Esophagus muscularis mucosa (tissue), 4 donors: Measurements from ENCODE around the gene RSRC1. TPM values are rescaled to one million over a fixed set of nuclear protein-coding genes. Genes with fewer than 3 reads are reported as not detected.

Experiments
- DNase-seq: peaks from one replicate; pipeline ENCODE4 v3.0.0-alpha.2; 2017; ENCODE audit errors: extremely low spot score
- H3K27ac ChIP-seq, 4 donors: fragments of 200-600 bp; sonication (generic); replicated peaks in 1 of 4; 1 replicate in 3 of 4; 2 replicates in 1 of 4; pipeline ENCODE4 v1.5.1; 2016 to 2019; ENCODE audit warnings: mild to moderate bottlenecking in 1 of 4
- H3K27me3 ChIP-seq, 4 donors: fragments of 200-600 bp; sonication (generic); one replicate each; pipeline versions ENCODE4 v1.5.1 to v1.6.0; 2016 to 2019
- H3K36me3 ChIP-seq, 4 donors: fragments of 200-600 bp; sonication (generic); one replicate each; pipeline ENCODE4 v1.5.1; 2016 to 2019
- H3K4me1 ChIP-seq, 4 donors: fragments of 200-600 bp; sonication (generic); one replicate each; pipeline ENCODE4 v1.5.1; 2016 to 2019
- H3K4me3 ChIP-seq, 4 donors: fragments of 200-600 bp; sonication (generic); 1 replicate in 2 of 4; 2 replicates in 2 of 4; pipeline ENCODE4 v1.5.1; 2016 to 2019; ENCODE audit warnings: mild to moderate bottlenecking in 4 of 4, moderate library complexity in 1 of 4
- H3K9me3 ChIP-seq, 4 donors: fragments of 200-600 bp; sonication (generic); 1 replicate in 3 of 4; 2 replicates in 1 of 4; pipeline ENCODE4 v1.5.1; 2016 to 2019
- EP300 ChIP-seq: sonication (generic); formaldehyde crosslinking; IDR thresholded peaks from one replicate; pipeline ENCODE4 v1.6.1; 2017; ENCODE audit warnings: antibody characterized with exemption
- POLR2A ChIP-seq: fragments of 450-650 bp; IDR thresholded peaks from one replicate; pipeline ENCODE4 v1.6.1; 2017; ENCODE audit warnings: antibody characterized with exemption, moderate library complexity, mild to moderate bottlenecking, low read depth
- POLR2AphosphoS5 ChIP-seq, 2 donors: sonication (generic); formaldehyde crosslinking; IDR thresholded peaks; one replicate each; pipeline ENCODE4 v1.6.1; 2017; ENCODE audit warnings: antibody characterized with exemption in 2 of 2
- WGBS: methylation state at CpG from one replicate; pipeline ENCODE4 v1.1.5; 2018; 5-methylcytosine and 5-hydroxymethylcytosine counted together
- intact Hi-C: fragments of 100-400 bp; cut with DNase I; formaldehyde crosslinking; loops from one replicate; pipeline ENCODE4 v1.15.1; 2023
- total RNA-seq, 4 donors: library from RNA; depleted of rRNA; stranded (reverse); fragments of >200 nt; gene quantifications; one replicate each; pipeline versions ENCODE4 v1.1.0 to v1.2.1, GENCODE V29; 2016
- TF ChIP-seq, protein P1 (sequence below), 3 experiments: fragments of 200-600 bp in 2 of 3; fragments of 450-650 bp in 1 of 3; sonication (generic) in 2 of 3; IDR thresholded peaks; one replicate each; pipeline ENCODE4 v1.5.1; 2017 to 2019; ENCODE audit warnings: antibody characterized with exemption in 3 of 3, mild to moderate bottlenecking in 2 of 3, moderate library complexity in 1 of 3

RSRC1 gene
- total RNA-seq, 4 donors from 2014 or later, result 33.1 to 57.3 (median 40.6) TPM

DNA sequence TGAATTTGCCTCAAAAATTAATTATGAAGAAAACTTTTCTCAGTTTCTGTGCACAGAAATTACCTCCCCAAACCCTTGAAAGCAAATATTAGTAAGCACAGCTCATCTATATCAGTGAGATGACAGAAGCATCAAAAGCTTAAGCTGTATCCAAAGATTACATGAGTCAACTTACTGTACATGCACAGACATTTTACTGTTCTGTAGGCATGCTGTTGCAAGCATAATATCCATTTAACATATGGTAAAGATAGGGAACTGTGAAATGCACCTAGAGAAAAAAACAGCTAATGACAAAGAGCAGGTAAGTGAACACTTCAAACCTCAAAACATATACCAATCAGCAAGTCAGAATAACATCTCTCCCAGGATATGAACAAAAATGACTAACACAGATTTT lies 24.5 kb upstream of the RSRC1 start:
- intact Hi-C loops, result no loop called here
- Histone ChIP-seq H3K4me3 (no peak overlapping the region), H3K27me3 (peaks cover 0 to 18% (median 3%) of the 10 kb centered on the region in 4 donors), H3K4me1 (no peaks in the 10 kb centered on the region), H3K9me3 (no peaks in the 10 kb centered on the region), H3K27ac (no peak overlapping the region), H3K36me3 (no peaks in the 10 kb centered on the region)
- no peak for TF ChIP-seq POLR2A
- TF ChIP-seq, protein P1, sequence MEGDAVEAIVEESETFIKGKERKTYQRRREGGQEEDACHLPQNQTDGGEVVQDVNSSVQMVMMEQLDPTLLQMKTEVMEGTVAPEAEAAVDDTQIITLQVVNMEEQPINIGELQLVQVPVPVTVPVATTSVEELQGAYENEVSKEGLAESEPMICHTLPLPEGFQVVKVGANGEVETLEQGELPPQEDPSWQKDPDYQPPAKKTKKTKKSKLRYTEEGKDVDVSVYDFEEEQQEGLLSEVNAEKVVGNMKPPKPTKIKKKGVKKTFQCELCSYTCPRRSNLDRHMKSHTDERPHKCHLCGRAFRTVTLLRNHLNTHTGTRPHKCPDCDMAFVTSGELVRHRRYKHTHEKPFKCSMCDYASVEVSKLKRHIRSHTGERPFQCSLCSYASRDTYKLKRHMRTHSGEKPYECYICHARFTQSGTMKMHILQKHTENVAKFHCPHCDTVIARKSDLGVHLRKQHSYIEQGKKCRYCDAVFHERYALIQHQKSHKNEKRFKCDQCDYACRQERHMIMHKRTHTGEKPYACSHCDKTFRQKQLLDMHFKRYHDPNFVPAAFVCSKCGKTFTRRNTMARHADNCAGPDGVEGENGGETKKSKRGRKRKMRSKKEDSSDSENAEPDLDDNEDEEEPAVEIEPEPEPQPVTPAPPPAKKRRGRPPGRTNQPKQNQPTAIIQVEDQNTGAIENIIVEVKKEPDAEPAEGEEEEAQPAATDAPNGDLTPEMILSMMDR (IDR thresholded peaks at IDR 0.05), result no peak
- no peak for TF ChIP-seq EP300
- TF ChIP-seq POLR2AphosphoS5 (IDR thresholded peaks at IDR 0.05), result no peak
- DNase-seq, result no peak

DNA sequence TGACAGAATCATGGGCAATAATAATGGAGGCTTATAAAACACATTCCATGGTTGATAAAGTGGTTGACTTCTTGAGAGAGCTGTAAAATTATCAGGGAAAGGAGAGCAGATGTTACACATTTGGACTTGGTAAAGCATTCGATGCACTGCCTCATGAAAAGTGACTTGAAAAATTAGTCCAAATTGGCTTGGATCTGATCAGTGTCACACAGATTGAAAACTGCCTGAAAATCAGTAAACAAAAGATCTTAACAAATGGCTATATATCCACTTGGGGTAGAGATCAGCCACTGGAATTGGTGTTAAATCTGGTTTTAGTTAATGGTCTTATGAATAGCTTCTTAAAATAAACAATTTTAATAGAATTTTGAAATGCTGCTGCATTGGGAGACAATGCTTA lies 24.0 kb upstream of the RSRC1 start:
- H3K27ac ChIP-seq, result no peak overlapping the region
- H3K4me3 ChIP-seq, result no peak overlapping the region
- WGBS, result 38% methylated on average over 1 of the region's 1 CpG
- no peaks in the 10 kb centered on the region for H3K9me3 ChIP-seq
- H3K36me3 ChIP-seq, result no peaks in the 10 kb centered on the region
- H3K27me3 ChIP-seq, result peaks cover 0 to 18% (median 3%) of the 10 kb centered on the region in 4 donors
- intact Hi-C loops, result no loop called here
- no peak for DNase-seq
- no peaks in the 10 kb centered on the region for H3K4me1 ChIP-seq
- no peak for TF ChIP-seq POLR2AphosphoS5 (IDR thresholded peaks at IDR 0.05)
- no peak for TF ChIP-seq POLR2A
- TF ChIP-seq EP300, result no peak
- TF ChIP-seq, protein P1 (IDR thresholded peaks at IDR 0.05), result no peak

DNA sequence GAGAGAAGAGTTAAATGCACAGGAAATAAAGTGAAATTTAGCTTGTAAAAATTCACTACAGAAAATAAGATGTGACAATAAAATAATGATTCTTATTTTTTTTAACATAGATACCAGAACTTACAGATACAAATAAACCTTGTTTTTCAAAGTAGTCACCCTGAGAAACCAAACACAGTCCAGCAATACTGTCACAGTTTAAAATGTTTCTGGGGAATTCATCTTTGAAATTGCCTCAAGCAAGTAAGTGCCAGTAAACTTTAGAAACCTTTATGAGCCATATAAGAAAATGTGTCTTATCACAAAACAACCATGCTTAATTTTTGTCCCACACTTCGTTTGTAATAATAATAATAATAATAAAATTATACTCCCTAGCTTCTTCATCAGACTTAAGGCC lies 23.5 kb upstream of the RSRC1 start:
- intact Hi-C loops, result no loop called here
- 36% methylated on average over 1 of the region's 1 CpG for WGBS
- Histone ChIP-seq H3K27me3 (peaks cover 0 to 19% (median 3%) of the 10 kb centered on the region in 4 donors), H3K36me3 (no peaks in the 10 kb centered on the region), H3K27ac (no peak overlapping the region), H3K9me3 (no peaks in the 10 kb centered on the region), H3K4me3 (no peak overlapping the region), H3K4me1 (no peaks in the 10 kb centered on the region)
- DNase-seq, result no peak
- TF ChIP-seq, protein P1 (IDR thresholded peaks at IDR 0.05), result no peak
- TF ChIP-seq POLR2A, result no peak
- TF ChIP-seq EP300, result no peak
- TF ChIP-seq POLR2AphosphoS5 (IDR thresholded peaks at IDR 0.05), result no peak

DNA sequence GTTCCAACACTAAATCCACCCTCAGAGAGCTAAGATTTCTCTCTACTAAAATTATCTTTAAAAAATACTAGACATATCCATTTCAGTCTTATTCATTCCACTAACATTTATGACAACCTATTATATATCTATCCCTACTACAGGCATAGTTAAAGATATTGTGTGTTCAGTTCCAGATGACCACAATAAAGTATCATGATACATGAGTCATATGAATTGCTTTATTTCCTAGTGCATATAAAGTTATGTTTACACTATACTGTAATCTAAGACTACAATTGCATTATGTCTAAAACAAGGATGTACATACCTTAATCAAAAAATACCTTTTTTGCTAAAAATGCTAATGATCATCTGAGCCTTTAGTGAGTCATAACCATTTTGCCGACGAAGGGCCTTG lies 23.1 kb upstream of the RSRC1 start:
- Histone ChIP-seq H3K9me3 (no peaks in the 10 kb centered on the region), H3K4me1 (no peaks in the 10 kb centered on the region), H3K27me3 (peaks cover 0 to 23% (median 3%) of the 10 kb centered on the region in 4 donors), H3K4me3 (no peak overlapping the region), H3K27ac (no peak overlapping the region), H3K36me3 (no peaks in the 10 kb centered on the region)
- no peak for DNase-seq
- TF ChIP-seq, protein P1 (IDR thresholded peaks at IDR 0.05), result no peak
- no peak for TF ChIP-seq POLR2AphosphoS5 (IDR thresholded peaks at IDR 0.05)
- TF ChIP-seq EP300, result no peak
- TF ChIP-seq POLR2A, result no peak
- intact Hi-C loops, result no loop called here
- 91% methylated on average over 2 of the region's 2 CpGs for WGBS

DNA sequence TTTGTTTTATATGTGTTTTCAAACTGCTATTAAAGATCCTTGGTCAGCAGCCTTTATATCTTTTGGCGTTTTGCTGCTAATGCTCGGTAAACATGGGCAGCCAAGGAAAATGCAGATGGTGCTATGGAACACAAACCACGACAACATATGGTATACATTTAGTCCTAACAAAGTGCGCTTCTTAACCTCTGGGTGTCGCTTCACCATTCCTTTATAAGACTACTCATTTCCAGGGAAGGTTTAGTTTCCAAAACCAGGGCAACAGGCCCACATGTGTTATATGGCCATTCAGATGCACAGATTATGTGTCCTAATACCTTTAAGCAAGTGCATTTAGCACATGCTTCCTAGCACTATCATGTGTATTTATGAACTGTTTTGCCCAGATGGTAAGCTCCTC lies 18.4 kb upstream of the RSRC1 start:
- Histone ChIP-seq H3K36me3 (no peaks in the 10 kb centered on the region), H3K9me3 (peaks cover 0 to 7% (median 0%) of the 10 kb centered on the region in 4 donors), H3K4me1 (peaks cover 0 to 8% (median 6%) of the 10 kb centered on the region in 4 donors), H3K27ac (no peak overlapping the region), H3K27me3 (peaks cover 4 to 69% (median 27%) of the 10 kb centered on the region in 4 donors), H3K4me3 (no peak overlapping the region)
- 46% methylated on average over 5 of the region's 5 CpGs for WGBS
- TF ChIP-seq POLR2AphosphoS5 (IDR thresholded peaks at IDR 0.05), result no peak
- TF ChIP-seq POLR2A, result no peak
- TF ChIP-seq, protein P1 (IDR thresholded peaks at IDR 0.05), result no peak
- TF ChIP-seq EP300, result no peak
- DNase-seq, result no peak
- intact Hi-C loops, result no loop called here
